Fibroblast of the conjunctiva (primary cell): ENCODE measurements around the gene NTN1.

ENCODE experiments used
- DNase-seq: peaks from one replicate; pipeline ENCODE4 v3.0.0-alpha.2; 2010; ENCODE audit warnings: low read depth

NTN1 gene

DNA sequence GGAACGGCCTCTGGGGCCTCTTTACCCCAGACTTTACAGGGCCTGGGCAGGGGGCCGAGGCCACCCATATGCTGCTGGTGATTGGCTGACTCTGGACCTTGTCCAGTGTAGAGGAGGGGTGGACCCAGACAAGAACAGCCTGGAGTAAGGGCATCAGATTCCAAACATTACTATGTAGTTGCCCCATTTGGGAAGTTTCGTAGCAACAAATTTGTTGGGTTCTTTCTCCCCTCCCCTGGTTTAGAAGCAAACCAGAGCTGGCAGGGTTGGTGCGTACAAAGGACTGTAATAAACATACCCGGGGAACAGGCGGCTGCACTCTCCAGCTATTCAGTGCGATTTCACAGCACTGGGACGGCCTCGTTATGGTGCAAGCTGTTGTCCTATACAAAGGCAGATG lies 145.5 kb downstream of the NTN1 start:
- no peak for DNase-seq

DNA sequence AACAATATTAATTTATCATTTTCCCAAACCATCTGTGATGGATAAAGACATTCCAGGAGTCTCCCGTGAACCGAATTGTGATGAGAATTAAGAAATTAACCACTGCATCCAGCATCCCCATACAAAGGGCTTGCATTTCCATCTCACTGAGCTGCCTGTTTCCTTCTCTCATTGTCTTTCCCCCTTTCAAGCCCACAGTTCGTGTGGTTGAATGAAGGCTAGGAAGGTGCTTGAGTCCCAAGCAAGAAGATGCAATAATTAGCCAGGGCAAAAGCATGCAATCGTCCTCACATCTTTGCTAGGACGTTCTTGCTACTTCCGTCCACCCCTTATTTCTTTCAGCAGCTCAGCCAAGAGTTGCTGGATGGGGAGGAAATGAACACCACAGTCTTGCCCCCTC lies 146.1 kb downstream of the NTN1 start:
- DNase-seq = no peak

DNA sequence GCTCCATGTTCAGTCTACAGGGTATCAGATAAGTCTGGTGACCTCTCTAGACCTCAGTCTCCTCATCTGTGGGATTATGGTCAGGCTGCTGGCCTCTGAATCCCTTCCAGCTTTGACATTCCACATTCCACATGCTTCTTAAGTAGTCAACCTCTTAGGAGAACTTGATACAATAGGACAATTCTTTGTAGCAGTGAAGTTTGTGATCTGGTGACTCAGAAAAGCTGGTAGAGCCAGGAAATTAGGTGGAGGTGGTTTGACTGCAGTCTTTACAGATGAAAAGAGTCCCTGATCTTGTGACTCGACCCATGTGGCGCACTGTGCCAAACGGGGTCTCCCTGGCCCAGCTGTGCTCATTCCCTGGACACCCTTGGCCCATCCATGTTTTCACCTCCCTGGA lies 147.8 kb downstream of the NTN1 start:
- DNase-seq = no peak

DNA sequence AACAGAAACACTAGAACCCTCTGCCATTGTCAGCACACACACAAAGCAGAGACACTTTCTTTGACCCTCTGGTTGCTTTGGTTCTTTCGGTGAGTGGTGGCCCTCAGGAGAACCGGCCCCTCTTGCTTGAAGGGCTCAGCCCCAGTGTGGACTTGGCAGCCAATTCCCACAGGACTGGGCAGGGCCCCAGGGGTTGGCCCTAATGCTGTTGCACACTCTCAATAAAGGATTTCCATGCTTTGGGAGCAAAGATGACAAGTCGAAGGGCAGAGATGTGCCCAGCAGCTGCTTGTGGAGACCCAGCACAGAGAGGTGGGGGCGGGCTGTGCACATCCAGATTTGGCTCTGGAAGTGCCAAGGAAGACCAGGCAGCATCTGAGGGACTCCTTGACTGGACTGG lies 149.0 kb downstream of the NTN1 start:
- no peak for DNase-seq

DNA sequence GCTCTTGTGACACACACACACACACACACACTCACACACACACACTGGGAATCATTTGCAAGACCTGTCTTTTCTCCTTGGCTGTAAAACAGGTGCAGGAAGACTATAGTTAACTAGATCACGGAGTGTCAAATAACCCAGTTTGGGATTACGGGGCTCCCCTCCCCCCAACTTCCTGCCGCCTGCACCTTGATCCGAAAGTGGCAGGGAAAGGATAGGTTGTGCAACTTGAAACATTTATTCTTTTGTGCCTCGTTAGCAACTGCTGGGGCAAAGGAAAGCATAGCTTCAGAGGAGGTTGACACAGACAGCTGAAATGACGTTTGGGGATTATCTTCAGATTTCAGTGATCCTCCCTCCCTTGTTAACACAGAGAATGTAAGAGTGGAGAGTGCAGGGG lies 149.5 kb downstream of the NTN1 start:
- DNase-seq = no peak

DNA sequence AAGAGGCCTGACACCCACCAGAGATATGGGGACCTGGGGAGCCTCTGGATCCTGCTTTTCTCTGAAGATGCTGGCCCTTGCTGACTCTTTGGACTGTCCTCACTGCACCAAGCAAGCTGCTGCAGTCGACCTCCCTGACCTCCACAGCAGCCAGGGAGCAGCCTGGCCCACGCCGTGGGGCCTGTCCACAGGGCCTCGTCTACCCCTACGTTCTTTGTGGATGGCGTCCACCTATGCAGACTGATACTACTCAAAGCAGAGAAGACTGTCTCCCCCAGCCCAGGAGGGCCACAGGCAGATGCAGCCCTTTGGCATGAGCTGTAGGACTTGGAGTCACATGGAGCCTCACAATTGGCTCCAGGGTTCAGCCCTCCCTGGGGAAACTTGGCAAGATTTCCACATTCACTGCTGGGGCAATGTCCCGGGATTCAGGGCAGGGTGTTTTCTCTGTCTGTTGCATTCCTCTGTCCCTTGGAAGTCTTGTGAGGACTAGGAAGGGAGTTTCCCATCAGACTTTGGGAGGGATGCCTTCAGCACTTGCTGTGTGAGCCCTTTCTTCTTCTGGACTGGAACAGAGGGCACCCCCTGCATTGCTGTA lies 152.2 kb downstream of the NTN1 start:
- DNase-seq = no peak

DNA sequence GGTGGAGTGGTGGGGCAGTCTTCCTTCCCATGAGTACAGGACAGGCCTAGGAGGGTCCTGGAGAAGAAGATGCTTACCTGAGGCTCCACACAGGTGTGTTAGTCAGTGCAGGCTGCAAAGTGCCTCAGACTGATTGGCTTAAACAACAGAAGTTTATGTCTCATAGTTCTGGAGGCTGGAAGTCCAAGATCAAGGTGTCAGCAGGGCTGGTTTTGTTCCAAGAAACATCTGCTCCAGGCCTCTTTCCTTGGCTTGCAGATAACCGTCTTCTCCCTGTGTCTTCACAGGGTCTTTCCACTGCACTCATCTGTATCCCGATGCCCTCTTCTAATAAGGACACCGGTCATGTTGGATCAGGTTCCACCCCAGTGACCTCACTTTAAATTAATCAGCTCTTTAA lies 153.0 kb downstream of the NTN1 start:
- DNase-seq = no peak

DNA sequence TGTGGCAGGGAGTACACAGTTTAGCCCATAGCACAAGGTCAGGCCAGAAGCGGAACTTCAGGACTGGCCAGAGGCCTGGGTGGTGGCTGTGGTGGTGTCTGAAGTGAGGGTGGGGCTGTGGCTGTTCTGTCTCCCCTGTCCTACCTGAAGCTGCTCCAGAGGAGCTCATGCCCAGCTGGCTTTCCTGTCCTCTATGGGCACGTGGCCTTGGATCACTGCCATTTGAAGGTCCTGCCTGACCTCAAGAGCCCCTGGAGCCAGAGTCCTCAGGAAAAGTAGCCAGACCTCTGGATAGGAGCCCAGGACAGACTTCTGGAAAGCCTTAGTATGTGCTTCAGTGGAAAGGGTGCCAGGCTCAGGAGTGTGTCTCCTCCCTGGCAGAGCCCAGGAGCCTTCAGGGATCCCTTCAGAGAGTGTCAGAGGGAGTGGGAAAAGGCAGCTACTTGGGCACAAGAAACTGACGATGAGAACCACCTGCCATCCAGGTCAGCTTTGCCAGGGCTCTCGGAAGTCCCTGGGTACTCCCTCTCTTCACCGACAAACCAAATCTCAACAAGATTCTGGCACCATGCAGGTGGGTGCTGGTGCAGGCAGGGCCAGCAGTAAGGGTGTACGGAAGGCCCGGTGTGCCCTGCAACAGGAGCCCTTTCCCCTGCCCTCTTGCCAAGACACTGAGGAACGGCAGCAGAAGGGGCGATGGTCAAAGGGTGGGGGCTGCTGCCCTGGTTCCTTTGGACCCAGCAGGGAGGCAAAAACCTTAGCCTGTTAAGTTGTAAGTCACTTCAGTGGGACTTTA lies 153.7 kb downstream of the NTN1 start:
- DNase-seq = no peak

DNA sequence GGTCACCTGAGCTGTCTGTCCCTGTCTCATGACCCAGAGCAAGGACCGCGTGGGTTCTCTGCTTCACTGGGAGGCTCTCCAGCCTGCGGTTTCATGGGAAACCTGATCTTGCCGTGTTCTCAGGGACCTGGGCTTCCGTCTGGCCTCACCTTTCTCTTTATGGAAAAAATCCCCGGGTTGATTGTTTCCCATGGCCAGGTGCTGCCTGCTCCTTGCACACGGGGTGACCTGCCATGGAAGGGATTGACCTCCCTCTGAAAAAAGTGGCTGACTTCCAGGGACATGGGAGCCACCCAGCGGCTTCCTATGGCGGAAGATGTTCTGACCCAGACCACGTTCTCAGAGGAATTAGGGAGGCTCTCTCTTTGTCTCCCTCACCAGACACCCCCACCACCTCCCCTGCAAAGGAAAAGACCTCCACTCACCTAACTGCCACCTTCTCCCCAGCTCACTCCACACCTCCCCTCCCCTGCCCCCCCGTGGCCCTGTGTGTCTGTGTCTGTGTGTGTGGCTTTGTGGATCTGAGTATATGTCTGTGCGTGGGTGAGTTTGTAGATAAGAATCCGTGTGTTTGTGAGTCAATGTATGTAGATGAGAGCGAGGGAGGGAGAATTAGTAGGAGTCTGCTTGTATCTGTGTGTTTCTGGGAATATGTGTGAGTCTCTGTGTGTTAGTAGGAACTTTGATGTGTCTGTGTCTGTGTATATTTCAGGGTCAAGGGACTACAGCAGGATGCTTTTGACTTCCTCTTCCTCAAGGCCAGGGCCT lies 154.6 kb downstream of the NTN1 start:
- no peak for DNase-seq

DNA sequence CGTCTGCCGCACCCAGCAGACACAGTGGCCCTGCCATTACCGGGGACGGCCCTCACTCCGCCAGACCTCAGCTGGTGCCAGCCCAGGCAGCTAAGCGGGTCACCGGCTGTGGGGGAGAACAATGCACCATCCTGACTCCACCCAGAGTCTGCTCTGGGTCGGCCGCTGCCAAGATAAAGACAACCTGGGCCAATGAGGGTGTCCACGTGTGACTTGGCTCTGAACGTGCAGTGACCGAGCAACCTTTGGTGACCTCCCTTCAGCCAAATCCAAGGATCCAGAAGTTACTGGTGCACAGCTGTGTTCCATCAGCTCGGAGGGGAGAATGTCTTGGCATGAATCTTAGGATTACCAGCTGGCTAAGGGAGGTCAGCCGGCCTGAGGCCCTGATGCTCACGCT lies 155.9 kb downstream of the NTN1 start:
- no peak for DNase-seq

DNA sequence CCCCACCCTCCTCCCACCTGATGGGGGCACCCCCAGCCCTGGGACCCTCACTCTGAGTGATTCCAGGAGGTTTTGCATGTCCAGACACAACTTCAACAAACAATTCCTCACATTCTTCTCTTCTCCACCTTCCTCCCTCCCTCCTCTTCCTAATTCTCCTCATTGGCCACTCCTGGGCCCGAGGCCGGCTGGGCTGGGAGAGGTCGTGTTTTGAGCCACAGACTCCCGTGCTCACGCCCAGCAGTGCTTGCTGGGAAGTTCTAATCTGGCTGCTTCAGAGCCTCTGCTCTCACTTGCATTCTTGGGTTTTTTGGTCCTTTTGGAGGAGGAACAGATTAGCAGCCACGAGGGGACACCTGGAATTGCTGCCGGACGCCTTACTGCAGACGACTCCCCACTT lies 157.0 kb downstream of the NTN1 start:
- no peak for DNase-seq

DNA sequence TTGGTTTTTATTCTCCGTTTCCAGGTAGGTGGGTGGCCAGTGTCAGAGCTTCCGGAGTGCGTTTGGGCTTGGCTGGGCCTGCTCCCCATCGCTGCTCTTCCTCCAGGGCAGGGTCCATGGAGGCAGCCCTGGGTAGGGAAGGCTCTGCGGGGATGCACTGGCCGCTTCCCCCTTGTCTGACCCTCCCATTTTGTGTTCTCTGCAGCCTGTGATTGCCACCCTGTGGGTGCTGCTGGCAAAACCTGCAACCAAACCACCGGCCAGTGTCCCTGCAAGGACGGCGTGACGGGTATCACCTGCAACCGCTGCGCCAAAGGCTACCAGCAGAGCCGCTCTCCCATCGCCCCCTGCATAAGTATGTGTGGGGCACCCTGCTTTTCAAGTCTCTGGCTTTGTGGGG lies 158.3 kb downstream of the NTN1 start:
- no peak for DNase-seq

DNA sequence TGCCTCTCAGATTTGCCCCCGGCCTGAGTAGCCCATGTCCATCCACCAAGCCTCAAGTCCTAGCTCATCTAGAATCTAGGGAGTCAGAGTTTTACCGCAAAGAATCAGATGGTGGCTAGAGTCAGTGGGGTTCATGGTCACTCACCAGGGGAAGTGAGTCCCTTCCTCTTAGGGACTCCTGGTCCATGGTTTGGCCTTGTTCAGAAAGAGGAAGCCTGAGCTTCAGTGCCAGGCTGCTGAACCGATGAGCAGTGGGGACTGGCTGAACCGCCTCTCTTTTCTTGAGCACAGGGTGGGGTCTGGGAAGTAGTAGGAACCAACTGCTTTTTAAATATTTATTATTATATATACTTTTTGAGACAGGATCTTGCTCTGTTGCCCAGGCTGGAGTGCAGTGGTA lies 160.3 kb downstream of the NTN1 start:
- no peak for DNase-seq

DNA sequence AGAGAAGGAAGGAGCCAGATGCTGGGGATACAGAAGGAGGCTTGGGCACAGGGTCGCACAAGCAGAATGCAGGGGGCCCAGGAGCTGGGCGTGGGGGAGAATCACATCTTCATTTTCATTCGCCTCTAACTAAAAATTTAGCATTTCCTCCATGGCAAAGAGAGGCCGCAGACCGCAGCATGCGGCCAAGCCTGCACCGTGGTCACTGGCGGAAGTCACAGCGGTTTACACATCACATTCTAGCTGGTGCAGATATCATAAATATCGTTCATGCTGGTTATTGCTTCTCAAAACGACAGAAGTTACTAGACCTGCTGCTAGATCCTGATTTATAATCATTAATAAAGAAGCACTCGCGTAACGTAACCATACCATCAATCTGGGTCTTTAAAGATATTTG lies 162.0 kb downstream of the NTN1 start:
- no peak for DNase-seq

DNA sequence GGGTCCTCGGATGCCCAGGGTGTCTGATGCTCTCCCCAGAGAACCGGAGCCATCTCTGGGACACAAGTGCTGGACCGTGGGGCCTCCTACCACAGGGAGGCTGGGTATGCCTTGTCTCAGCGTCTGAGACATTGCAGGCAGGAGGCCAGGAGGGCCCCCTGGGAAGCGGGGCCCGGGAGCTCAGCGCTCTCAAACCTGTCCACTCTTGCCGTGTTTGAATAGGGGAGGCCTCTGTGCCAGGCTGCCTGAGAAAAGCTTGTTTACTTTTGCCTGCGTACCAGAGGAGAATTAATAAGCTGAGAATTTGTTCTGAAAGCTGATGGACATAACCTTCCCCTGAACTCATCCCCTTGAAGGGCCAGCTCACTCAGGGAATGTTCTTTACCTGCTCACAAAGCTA lies 163.8 kb downstream of the NTN1 start:
- no peak for DNase-seq

DNA sequence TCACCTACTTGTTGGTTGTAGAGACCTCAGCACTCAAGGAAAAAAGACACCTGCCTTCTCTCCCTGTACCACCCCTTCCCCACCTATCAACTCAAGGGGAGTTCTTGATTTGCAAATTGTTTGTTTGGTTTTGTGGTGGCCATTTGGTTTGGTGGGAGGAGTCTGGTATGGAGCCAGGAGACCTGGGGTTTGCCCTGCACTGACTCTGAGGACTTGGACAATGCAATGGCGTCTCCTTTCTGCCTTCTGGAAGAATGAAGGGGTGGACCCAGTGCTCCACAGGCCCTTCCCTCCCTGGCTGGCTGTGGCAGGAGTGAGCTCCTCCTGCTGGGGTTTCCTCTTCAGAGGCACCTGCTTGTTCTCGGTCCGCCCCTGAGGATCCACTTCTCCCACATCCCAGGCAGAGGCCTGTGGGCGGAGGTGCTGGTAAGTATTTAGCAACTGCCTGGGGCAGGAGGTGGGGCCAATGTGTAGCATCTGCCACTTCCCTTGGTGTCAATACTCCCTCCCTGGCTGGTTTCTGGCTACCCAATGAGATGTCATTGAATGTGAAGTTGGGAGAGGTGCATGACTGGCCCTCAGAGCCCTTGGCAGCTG lies 164.5 kb downstream of the NTN1 start:
- no peak for DNase-seq

DNA sequence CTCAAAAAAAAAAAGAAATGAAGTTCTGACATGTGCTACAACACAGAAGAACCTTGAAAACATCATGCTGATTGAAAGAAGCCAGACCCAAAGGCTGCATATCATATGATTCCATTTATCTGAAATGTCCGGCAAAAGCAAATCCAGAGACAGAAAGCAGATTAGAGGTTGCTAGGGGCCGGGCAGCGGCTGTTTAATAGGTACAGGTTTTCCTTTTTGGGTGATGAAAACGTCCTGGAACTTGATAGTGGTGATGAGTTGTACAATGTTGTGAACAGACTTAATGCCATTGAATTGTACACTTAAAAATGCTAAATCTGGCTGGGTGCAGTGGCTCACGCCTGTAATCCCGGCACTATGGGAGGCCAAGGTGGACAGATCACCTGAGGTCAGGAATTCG lies 166.5 kb downstream of the NTN1 start:
- no peak for DNase-seq

DNA sequence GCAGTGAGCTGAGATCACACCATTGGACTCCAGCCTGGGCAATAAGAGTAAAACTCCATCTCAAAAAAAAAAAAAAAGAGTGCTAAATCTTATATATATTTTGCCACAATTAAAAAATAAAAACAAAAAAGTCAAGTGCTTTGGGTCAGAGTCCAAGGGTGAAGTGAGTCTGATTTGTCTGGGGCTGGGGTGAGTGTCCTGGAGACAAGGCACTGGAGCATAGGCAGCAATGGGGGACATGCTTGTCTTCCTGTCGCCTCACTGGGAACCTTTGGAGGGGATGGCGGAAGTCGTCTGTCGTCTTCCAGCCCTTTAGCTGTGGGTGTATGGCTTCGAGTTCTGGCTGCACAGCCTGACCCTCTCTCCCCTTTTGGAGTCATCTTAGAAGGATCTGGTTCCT lies 167.1 kb downstream of the NTN1 start:
- DNase-seq = no peak

DNA sequence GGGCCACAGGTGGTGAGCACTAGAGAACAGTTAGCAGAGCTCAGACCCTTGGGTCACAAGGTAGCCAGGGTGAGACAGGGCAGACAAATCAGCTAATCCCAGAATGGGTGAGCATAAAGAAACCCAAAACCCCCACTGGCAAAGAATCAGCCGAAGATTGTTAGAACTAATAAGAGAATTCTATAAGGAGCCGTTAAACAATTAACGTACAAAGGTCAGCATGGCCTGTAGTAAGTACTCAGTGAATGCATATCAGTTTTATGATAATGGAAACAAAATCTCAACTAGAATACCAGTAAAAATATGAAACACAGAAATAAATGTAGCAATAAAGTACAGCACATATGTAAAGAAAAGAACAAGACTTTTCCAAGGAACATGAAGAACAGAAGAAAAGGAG lies 168.6 kb downstream of the NTN1 start:
- DNase-seq = no peak

DNA sequence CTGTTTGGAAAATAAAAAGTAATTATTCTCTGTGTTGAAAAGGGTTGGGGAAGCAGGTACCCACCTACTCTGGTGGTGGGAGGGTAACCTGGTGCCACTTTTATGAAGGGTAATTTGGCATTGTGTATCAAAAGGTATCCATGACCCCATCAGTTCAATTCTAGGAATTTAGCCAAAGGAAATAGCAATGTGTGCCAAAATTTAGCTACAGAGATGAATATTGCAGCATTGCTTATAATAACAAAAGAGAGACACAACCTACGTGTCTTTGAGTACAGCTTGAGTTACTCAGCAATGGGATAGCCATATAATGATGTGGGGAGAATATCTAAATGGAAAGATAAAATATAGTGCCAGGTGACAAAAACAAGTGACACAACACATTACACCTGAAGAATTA lies 170.7 kb downstream of the NTN1 start:
- DNase-seq = no peak

DNA sequence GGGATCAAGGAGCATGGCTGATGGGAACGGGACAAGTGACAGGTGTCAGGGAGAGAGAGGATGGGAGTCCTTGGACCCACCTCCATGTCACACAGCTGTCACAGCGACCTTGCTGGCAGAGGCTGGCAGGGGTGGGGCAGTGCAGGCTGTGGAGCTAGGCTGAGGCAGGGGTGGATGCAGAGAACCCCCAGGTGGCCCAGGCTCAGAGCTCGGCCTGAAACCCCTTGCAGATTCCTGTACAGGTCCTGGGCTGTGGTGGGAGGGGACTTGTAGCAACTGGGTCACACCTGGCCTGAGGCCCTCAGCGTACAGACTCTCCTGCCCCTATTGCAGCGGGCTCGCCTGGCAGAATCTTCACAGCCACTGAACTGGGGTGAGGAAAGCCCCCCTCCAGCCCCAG lies 174.1 kb downstream of the NTN1 start:
- DNase-seq = no peak

DNA sequence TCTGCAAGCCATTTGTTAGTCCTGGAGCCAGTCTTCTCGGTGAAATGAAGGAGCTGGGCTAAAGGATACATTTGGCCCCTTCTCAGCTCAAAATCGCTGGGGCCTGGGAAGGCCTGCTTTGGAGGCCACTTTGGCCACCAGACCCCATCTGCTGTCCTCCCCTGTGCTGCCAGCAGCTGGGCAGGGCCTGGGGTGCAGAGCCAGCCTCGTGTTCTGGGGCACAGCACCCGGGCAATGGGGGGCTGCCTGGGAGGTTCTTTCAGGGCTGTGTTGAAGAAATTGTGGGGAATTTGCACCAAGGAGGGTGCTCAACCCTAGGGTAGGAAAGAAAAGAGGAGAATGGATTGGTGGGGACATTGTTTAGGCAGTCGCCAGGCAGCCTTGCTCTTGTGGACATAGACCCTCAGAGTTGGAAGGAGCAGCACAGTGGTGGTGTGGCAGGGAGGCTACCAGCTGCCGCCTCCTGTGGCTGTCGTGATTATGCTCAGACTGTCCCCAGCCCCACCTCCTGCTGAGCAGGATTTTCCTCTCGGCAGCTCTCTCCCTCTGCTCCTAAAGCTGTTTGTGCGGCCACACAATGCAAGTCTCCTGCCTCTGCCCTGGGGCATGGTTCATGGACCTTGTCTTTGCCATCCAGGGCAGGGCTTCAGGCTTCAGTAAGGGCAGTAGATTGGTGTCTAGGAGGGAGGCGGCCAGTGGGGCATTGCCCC lies 174.8 kb downstream of the NTN1 start:
- DNase-seq = no peak
